ENCODE data around the gene BCL7A. TPM values are rescaled to one million over a fixed set of nuclear protein-coding genes. Genes with fewer than 3 reads are reported as not detected.

BCL7A gene
- total and polyA plus RNA-seq, 2 experiments from 2014 or later = 12.7 to 14.9 TPM

DNA sequence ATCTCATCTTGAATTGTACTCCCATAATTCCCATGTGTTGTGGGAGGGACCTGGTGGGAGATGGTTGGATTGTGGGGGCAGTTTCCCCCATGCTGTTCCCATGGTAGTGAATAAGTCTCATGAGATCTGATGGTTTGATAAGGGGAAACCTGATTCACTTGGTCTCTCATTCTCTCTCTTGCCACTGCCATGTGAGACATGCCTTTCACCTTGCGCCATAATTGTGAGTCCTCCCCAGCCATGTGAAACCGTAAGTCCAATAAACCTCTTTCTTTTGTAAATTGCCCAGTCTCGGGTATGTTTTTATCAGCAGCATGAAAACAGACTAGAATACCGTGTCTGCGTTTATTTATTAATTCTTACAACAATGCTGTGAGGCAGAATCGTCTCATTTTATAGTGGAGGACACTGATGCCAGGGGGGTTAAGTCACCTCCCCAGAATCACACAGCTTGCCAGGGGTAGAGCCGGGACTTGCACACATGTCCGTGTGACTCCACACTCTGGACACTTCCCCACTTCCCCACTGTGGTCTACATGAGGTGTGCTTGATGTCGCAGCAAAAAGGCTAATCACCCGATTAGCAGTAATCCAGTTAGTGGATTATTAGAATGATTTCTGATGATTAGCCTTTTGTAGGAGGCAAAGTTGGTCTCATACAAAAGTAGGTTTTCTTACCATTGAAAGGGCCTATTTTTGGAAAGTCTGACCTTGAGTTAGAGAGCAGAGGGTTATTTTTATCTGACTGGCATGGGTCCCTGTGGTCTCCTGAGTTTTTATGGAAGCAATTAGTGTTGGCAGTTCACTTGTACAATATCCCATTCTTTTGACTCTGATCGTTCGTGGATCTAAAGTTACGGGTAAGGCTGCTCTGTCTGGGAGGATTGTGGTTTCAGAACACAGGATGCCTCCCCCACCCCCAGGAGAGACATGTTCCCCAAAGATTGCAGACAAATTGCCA is 47.4 kb upstream of the BCL7A start:
- no peak for DNase-seq (ENCODE audit: low spot score)

More for the DNA sequence above, 47.4 kb upstream of the BCL7A start:
- peaks cover 4% of the 10 kb centered on the region; the same call in 2 of the 3 replicates for H3K36me3 Mint-ChIP-seq (ENCODE audit: low read depth)
- H3K4me3 Mint-ChIP-seq = no peak overlapping the region
- H3K36me3 ChIP-seq (ENCODE audit: insufficient read depth) = no peaks in the 10 kb centered on the region
- no peak overlapping the region for H2AFZ ChIP-seq
- H3K4me2 ChIP-seq = no peak overlapping the region
- H3K4me1 ChIP-seq (ENCODE audit: insufficient read depth) = no peaks in the 10 kb centered on the region
- H3F3A ChIP-seq (replicated peaks; ENCODE audit: low read depth) = no peaks in the 10 kb centered on the region
- H3K9me2 ChIP-seq (ENCODE audit: insufficient read depth) = no peaks in the 10 kb centered on the region
- H3K79me2 ChIP-seq (replicated peaks; ENCODE audit: insufficient read depth) = no peaks in the 10 kb centered on the region
- peaks cover 3% of the 10 kb centered on the region for H3K27me3 Mint-ChIP-seq (ENCODE audit: insufficient read depth, low read depth, poor library complexity)
- H3K9me3 Mint-ChIP-seq = peaks cover 23% of the 10 kb centered on the region
- no peak for ATAC-seq
- no peak overlapping the region for H3K27ac Mint-ChIP-seq
- H3K27ac ChIP-seq (ENCODE audit: low read depth) = no peak overlapping the region
- H3K4me1 Mint-ChIP-seq = 0 out of 3 replicates have a peak, but pooled peaks cover 1% of the 10 kb centered on the region
- no peak for TF ChIP-seq CREB1 (CRISPR knock-in tag; IDR thresholded peaks at IDR 0.05; ENCODE audit: low read depth)
- TF ChIP-seq, protein P1, sequence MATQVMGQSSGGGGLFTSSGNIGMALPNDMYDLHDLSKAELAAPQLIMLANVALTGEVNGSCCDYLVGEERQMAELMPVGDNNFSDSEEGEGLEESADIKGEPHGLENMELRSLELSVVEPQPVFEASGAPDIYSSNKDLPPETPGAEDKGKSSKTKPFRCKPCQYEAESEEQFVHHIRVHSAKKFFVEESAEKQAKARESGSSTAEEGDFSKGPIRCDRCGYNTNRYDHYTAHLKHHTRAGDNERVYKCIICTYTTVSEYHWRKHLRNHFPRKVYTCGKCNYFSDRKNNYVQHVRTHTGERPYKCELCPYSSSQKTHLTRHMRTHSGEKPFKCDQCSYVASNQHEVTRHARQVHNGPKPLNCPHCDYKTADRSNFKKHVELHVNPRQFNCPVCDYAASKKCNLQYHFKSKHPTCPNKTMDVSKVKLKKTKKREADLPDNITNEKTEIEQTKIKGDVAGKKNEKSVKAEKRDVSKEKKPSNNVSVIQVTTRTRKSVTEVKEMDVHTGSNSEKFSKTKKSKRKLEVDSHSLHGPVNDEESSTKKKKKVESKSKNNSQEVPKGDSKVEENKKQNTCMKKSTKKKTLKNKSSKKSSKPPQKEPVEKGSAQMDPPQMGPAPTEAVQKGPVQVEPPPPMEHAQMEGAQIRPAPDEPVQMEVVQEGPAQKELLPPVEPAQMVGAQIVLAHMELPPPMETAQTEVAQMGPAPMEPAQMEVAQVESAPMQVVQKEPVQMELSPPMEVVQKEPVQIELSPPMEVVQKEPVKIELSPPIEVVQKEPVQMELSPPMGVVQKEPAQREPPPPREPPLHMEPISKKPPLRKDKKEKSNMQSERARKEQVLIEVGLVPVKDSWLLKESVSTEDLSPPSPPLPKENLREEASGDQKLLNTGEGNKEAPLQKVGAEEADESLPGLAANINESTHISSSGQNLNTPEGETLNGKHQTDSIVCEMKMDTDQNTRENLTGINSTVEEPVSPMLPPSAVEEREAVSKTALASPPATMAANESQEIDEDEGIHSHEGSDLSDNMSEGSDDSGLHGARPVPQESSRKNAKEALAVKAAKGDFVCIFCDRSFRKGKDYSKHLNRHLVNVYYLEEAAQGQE (IDR thresholded peaks at IDR 0.05; ENCODE audit: unreplicated experiment) = no peak
- no peak for TF ChIP-seq EZH2phosphoT487 (IDR thresholded peaks at IDR 0.05; ENCODE audit: unreplicated experiment)
- TF ChIP-seq, protein P2, sequence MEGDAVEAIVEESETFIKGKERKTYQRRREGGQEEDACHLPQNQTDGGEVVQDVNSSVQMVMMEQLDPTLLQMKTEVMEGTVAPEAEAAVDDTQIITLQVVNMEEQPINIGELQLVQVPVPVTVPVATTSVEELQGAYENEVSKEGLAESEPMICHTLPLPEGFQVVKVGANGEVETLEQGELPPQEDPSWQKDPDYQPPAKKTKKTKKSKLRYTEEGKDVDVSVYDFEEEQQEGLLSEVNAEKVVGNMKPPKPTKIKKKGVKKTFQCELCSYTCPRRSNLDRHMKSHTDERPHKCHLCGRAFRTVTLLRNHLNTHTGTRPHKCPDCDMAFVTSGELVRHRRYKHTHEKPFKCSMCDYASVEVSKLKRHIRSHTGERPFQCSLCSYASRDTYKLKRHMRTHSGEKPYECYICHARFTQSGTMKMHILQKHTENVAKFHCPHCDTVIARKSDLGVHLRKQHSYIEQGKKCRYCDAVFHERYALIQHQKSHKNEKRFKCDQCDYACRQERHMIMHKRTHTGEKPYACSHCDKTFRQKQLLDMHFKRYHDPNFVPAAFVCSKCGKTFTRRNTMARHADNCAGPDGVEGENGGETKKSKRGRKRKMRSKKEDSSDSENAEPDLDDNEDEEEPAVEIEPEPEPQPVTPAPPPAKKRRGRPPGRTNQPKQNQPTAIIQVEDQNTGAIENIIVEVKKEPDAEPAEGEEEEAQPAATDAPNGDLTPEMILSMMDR (conservative IDR thresholded peaks at IDR 0.05; ENCODE audit: low read depth in 2 of 2) = no peak
- TF ChIP-seq EZH2 (IDR thresholded peaks at IDR 0.05; ENCODE audit: low read depth, unreplicated experiment) = no peak
- TF ChIP-seq, protein P3, sequence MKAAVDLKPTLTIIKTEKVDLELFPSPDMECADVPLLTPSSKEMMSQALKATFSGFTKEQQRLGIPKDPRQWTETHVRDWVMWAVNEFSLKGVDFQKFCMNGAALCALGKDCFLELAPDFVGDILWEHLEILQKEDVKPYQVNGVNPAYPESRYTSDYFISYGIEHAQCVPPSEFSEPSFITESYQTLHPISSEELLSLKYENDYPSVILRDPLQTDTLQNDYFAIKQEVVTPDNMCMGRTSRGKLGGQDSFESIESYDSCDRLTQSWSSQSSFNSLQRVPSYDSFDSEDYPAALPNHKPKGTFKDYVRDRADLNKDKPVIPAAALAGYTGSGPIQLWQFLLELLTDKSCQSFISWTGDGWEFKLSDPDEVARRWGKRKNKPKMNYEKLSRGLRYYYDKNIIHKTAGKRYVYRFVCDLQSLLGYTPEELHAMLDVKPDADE (IDR thresholded peaks at IDR 0.05) = no peak
- TF ChIP-seq, protein P4, sequence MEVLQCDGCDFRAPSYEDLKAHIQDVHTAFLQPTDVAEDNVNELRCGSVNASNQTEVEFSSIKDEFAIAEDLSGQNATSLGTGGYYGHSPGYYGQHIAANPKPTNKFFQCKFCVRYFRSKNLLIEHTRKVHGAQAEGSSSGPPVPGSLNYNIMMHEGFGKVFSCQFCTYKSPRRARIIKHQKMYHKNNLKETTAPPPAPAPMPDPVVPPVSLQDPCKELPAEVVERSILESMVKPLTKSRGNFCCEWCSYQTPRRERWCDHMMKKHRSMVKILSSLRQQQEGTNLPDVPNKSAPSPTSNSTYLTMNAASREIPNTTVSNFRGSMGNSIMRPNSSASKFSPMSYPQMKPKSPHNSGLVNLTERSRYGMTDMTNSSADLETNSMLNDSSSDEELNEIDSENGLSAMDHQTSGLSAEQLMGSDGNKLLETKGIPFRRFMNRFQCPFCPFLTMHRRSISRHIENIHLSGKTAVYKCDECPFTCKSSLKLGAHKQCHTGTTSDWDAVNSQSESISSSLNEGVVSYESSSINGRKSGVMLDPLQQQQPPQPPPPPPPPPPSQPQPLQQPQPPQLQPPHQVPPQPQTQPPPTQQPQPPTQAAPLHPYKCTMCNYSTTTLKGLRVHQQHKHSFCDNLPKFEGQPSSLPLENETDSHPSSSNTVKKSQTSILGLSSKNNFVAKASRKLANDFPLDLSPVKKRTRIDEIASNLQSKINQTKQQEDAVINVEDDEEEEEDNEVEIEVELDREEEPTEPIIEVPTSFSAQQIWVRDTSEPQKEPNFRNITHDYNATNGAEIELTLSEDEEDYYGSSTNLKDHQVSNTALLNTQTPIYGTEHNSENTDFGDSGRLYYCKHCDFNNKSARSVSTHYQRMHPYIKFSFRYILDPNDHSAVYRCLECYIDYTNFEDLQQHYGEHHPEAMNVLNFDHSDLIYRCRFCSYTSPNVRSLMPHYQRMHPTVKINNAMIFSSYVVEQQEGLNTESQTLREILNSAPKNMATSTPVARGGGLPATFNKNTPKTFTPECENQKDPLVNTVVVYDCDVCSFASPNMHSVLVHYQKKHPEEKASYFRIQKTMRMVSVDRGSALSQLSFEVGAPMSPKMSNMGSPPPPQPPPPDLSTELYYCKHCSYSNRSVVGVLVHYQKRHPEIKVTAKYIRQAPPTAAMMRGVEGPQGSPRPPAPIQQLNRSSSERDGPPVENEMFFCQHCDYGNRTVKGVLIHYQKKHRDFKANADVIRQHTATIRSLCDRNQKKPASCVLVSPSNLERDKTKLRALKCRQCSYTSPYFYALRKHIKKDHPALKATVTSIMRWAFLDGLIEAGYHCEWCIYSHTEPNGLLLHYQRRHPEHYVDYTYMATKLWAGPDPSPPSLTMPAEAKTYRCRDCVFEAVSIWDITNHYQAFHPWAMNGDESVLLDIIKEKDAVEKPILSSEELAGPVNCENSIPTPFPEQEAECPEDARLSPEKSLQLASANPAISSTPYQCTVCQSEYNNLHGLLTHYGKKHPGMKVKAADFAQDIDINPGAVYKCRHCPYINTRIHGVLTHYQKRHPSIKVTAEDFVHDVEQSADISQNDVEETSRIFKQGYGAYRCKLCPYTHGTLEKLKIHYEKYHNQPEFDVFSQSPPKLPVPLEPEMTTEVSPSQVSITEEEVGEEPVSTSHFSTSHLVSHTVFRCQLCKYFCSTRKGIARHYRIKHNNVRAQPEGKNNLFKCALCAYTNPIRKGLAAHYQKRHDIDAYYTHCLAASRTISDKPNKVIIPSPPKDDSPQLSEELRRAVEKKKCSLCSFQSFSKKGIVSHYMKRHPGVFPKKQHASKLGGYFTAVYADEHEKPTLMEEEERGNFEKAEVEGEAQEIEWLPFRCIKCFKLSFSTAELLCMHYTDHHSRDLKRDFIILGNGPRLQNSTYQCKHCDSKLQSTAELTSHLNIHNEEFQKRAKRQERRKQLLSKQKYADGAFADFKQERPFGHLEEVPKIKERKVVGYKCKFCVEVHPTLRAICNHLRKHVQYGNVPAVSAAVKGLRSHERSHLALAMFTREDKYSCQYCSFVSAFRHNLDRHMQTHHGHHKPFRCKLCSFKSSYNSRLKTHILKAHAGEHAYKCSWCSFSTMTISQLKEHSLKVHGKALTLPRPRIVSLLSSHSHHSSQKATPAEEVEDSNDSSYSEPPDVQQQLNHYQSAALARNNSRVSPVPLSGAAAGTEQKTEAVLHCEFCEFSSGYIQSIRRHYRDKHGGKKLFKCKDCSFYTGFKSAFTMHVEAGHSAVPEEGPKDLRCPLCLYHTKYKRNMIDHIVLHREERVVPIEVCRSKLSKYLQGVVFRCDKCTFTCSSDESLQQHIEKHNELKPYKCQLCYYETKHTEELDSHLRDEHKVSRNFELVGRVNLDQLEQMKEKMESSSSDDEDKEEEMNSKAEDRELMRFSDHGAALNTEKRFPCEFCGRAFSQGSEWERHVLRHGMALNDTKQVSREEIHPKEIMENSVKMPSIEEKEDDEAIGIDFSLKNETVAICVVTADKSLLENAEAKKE (CRISPR knock-in tag; IDR thresholded peaks at IDR 0.05) = no peak
- no peak for TF ChIP-seq JUNB (IDR thresholded peaks at IDR 0.05; ENCODE audit: unreplicated experiment)
- no peak for TF ChIP-seq ZNF114 (CRISPR knock-in tag; IDR thresholded peaks at IDR 0.05)
- H3K4me3 ChIP-seq = no peak overlapping the region
- H3K27me3 ChIP-seq (ENCODE audit: insufficient read depth) = no peaks in the 10 kb centered on the region
- H4K20me1 ChIP-seq (replicated peaks; ENCODE audit: insufficient read depth) = no peaks in the 10 kb centered on the region
